Activated CD8-positive, alpha-beta memory T cell treated with anti-CD3 and anti-CD28 coated beads, Interleukin-2, amount 50 U/mL, for 24 hours (primary cell): ENCODE results near the gene SMG9.

Experiments
- DNase-seq: peaks from one replicate; pipeline ENCODE4 v3.0.0-alpha.2; 2020; ENCODE audit errors: extremely low read depth

SMG9 gene

GRCh38 chr19:43724896-43725295 is 29.9 kb downstream of the SMG9 start:
- no peak for DNase-seq

GRCh38 chr19:43723588-43723987 is 31.2 kb downstream of the SMG9 start:
- DNase-seq: no peak

GRCh38 chr19:43721469-43722048 is 33.2 kb downstream of the SMG9 start:
- no peak for DNase-seq

- DNase-seq: no peak
Observed at GRCh38 chr19:43720936-43721335, 33.8 kb downstream of the SMG9 start.

GRCh38 chr19:43719918-43720317 is 34.8 kb downstream of the SMG9 start:
- no peak for DNase-seq

GRCh38 chr19:43719378-43719868 is 35.3 kb downstream of the SMG9 start:
- no peak for DNase-seq

- no peak for DNase-seq
Observed at GRCh38 chr19:43718627-43719377, 36.0 kb downstream of the SMG9 start.

- DNase-seq: no peak
Observed at GRCh38 chr19:43715776-43716175, 39.0 kb downstream of the SMG9 start, which contains the start of gene IRGC. IRGC (plus strand) TSS chr19:43716076; CDS start chr19:43718559, 2,483 bp downstream.

GRCh38 chr19:43713208-43713607 is 41.6 kb downstream of the SMG9 start:
- no peak for DNase-seq

GRCh38 chr19:43711751-43712355 is 42.9 kb downstream of the SMG9 start:
- DNase-seq: no peak

GRCh38 chr19:43708716-43709115 is 46.0 kb downstream of the SMG9 start:
- no peak for DNase-seq

GRCh38 chr19:43707158-43707712 is 47.5 kb downstream of the SMG9 start:
- DNase-seq: no peak

- DNase-seq: no peak
Observed at GRCh38 chr19:43705729-43706128, 49.0 kb downstream of the SMG9 start.

- DNase-seq: no peak
Observed at GRCh38 chr19:43704002-43704705, 50.6 kb downstream of the SMG9 start.

- no peak for DNase-seq
Observed at GRCh38 chr19:43700395-43701000, 54.3 kb downstream of the SMG9 start.

GRCh38 chr19:43699506-43700394 is 55.0 kb downstream of the SMG9 start:
- no peak for DNase-seq

GRCh38 chr19:43697295-43697694 is 57.5 kb downstream of the SMG9 start:
- DNase-seq: no peak

GRCh38 chr19:43695985-43696704 is 58.6 kb downstream of the SMG9 start:
- DNase-seq: no peak

GRCh38 chr19:43694553-43694952 is 60.2 kb downstream of the SMG9 start:
- no peak for DNase-seq

GRCh38 chr19:43692877-43693276 is 61.9 kb downstream of the SMG9 start:
- no peak for DNase-seq
